IPS-18a (cell line): ENCODE data around the gene GLG1.
"Not testable (repeated sequence)": the region's sequence is repeated elsewhere in the genome, so short reads cannot be mapped to it uniquely, and the experiment has no call there.

Source experiments
- H3K27ac ChIP-seq: one replicate; pipeline ENCODE4 v1.5.1; 2013; ENCODE audit warnings: low read length
- H3K27me3 ChIP-seq: one replicate; pipeline ENCODE4 v1.6.1; 2013; ENCODE audit warnings: mild to moderate bottlenecking, low read length; ENCODE audit not compliant: control insufficient read depth, insufficient read depth
- H3K36me3 ChIP-seq: one replicate; pipeline ENCODE4 v1.6.1; 2013; ENCODE audit warnings: low read depth, low read length; ENCODE audit not compliant: control insufficient read depth
- H3K4me1 ChIP-seq: one replicate; pipeline ENCODE4 v1.6.1; 2013; ENCODE audit warnings: low read depth, low read length; ENCODE audit not compliant: control insufficient read depth
- H3K4me3 ChIP-seq: one replicate; pipeline ENCODE4 v1.5.1; 2013; ENCODE audit warnings: low read length
- H3K9ac ChIP-seq: one replicate; pipeline ENCODE4 v1.6.1; 2013; ENCODE audit warnings: mild to moderate bottlenecking, low read length, moderate library complexity
- H3K9me3 ChIP-seq: one replicate; pipeline ENCODE4 v1.6.1; 2013; ENCODE audit warnings: low read depth, low read length; ENCODE audit not compliant: control insufficient read depth

Gene GLG1

DNA sequence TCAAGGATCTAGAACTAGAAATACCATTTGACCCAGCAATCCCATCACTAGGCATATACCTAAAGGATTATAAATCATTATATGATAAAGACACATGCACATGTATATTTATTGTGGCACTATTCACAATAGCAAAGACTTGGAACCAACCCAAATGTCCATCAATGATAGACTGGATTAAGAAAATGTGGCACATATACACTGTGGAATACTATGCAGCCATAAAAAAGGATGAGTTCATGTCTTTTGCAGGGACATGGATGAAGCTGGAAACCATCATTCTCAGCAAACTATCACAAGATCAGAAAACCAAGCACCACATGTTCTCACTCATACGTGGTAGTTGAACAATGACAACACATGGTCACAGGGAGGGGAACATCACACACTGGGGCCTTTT, 88.0 kb downstream of the GLG1 start:
- H3K9me3 ChIP-seq, H3K9ac ChIP-seq, H3K27me3 ChIP-seq, H3K4me3 ChIP-seq, H3K36me3 ChIP-seq, H3K4me1 ChIP-seq, H3K27ac ChIP-seq: not testable (repeated sequence)

DNA sequence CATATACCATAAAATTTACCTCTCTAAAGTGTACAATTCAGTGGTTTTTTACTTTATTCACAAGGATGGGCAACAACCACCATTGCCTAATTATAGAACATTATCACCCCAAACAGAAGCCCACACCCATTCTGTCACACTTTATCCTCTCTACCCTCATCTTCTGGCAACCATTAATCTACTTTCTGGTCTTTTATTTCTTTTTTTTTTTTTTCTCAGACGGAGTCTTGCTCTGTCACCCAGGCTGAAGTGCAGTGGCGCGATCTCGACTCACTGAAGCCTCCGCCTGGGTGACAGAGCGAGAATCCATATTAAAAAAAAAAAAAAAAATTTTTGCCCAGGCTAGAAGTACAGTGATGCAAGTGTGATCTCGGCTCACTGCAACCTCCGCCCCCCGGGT, 95.0 kb downstream of the GLG1 start:
- no peaks in the 10 kb centered on the region for H3K9me3 ChIP-seq
- no peaks in the 10 kb centered on the region for H3K4me1 ChIP-seq
- H3K36me3 ChIP-seq = peaks cover 8% of the 10 kb centered on the region
- no peaks in the 10 kb centered on the region for H3K27me3 ChIP-seq
- no peak overlapping the region for H3K4me3 ChIP-seq
- H3K27ac ChIP-seq = no peak overlapping the region
- no peak overlapping the region for H3K9ac ChIP-seq

DNA sequence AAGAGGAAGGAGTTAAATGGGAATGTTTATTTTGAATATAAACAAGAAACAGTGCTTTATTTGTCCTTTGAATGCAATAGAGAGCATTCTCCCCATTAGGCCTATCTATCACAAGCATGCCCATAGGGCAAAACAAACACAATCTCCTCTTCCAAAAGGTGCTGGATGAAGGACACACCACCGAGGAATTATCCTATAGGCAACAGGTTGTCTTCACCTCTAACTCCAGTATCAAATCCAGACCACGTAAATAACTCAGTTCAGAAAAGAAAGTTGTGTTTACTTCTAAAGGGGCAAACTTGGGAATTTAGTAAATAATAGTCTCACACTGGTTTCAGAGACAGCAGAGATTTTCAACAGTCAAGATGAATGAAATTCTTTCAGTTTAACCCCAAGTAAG, 101.9 kb downstream of the GLG1 start:
- no peaks in the 10 kb centered on the region for H3K27me3 ChIP-seq
- H3K9ac ChIP-seq = no peak overlapping the region
- no peaks in the 10 kb centered on the region for H3K9me3 ChIP-seq
- no peak overlapping the region for H3K27ac ChIP-seq
- H3K36me3 ChIP-seq = peaks cover 32% of the 10 kb centered on the region
- no peak overlapping the region for H3K4me3 ChIP-seq
- H3K4me1 ChIP-seq = no peaks in the 10 kb centered on the region

DNA sequence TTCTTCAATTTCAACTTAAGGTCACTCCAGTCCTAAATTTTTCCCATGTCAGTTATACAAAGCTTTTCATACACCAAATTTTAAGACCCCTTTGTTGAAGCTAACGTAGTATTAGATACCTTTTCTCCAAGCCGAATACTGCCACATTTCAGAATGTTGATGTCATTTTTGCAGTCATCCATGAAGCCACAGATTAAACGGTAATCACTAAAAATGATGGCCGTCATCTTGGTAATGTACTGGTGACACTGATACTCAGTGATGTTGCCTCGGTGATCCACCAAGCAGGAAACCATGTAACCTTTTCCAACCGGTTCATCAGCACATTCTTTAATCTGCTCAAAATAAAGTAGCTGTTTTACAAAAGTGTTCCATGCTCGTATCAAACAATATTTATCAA, 103.5 kb downstream of the GLG1 start:
- Histone ChIP-seq H3K4me1 (no peaks in the 10 kb centered on the region), H3K27ac (no peak overlapping the region), H3K27me3 (no peaks in the 10 kb centered on the region), H3K36me3 (peaks cover 30% of the 10 kb centered on the region), H3K9me3 (no peaks in the 10 kb centered on the region), H3K9ac (no peak overlapping the region), H3K4me3 (no peak overlapping the region)

DNA sequence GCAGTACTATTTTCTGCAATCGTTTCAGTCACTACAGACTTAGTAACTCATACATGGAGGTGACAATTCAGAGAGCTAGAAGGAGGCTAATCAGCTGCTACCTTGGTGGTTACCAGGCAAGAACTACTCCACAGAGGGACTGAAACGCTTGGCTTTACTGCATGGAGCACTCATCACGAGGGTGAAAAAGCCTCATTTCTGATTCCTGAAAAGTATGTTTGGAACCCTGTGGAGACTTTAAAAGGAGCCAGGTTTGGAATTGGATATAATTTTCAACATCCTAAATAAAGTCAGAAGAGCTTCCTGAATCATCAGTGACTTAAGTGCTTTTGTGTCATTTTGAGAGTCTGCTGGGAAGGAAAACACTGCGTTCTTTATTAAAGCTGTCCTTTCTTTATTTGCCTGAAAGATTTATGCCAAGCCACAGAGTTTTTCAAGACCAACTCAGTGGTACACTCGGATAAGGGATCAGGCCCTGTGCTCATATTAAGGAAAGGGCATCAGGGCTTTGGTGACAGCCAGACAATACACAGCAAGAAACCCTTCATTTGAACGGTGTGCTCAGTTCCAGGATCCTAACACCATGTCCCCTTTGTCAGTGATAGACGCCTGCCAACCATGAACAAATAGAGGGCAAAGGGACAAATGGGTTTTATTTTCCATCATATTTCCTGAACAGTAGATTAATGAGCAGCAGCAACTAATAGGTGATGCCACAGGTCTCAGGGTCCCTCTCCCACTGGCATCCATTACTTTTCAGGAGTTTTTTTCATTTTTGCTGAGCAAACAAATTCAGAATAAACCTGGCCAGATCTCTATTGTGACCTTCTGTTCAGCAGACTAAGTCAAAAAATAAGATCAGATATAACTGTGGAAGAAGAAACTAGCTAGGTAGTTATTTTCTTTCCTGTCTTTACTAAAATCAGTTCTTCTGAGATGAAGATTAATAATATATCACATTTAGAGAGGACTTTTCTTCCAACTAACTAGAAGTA, 105.1 kb downstream of the GLG1 start:
- Histone ChIP-seq H3K4me3 (no peak overlapping the region), H3K27me3 (no peaks in the 10 kb centered on the region), H3K9ac (no peak overlapping the region), H3K36me3 (peaks cover 23% of the 10 kb centered on the region), H3K9me3 (no peaks in the 10 kb centered on the region), H3K4me1 (no peaks in the 10 kb centered on the region), H3K27ac (no peak overlapping the region)

DNA sequence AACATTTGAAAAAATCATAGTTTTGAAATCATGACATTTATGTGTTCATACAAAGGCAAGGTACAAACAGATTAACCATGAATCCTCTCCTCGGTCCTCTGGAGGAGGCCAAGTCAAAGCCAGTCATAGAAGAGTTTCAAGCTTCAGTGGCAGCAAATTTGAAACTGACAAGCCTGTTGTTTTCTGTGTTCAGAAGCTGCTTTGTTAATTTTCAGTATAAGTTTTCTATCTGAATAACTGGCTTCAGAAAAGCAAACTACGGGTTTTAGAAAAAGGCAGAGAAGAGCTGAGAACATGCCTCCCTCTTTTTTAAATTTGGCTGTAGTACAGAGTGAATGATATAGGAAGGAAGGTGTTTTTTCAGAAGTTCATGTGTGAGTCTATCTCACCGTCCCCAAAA, 106.0 kb downstream of the GLG1 start:
- Histone ChIP-seq H3K9ac (no peak overlapping the region), H3K27me3 (no peaks in the 10 kb centered on the region), H3K9me3 (no peaks in the 10 kb centered on the region), H3K27ac (no peak overlapping the region), H3K4me1 (no peaks in the 10 kb centered on the region), H3K36me3 (peaks cover 25% of the 10 kb centered on the region), H3K4me3 (no peak overlapping the region)

DNA sequence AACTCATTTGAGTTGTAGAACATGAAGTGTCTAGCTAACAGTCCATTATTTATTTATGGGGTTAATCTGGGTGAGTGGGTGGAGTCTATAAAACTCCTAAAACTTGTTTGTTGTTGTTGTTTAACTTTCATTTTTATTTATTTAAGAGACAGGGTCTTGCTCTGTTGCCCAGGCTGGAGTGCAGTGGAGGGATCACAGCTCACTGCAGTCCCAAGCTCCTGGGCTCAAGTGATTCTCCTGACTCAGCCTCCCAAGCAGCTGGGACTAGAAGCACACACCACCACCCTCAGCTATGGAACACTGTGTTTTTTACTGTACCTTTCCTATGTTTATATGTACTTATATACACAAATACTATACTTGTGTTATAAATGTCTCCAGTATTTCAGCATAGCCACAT, 107.8 kb downstream of the GLG1 start:
- Histone ChIP-seq H3K36me3 (peaks cover 36% of the 10 kb centered on the region), H3K27me3 (no peaks in the 10 kb centered on the region)

DNA sequence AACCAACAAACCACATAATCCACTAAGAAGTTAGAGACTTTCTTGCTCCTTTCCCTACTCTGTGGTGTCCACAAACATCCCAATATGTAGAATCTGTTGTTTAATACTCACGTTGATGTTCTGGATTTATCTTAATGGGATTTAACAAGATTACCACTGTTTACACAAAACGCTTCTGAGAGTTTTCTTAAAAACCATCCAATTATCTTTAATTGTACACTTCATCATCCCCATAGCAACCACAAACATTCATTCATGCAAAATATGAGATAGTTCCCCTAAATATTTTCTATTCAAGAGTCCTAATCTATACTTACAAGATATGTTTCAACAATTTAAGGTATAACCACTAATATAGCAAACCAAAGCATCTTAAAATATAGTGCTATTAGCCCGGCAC, 109.2 kb downstream of the GLG1 start:
- peaks cover 30% of the 10 kb centered on the region for H3K36me3 ChIP-seq
- no peaks in the 10 kb centered on the region for H3K27me3 ChIP-seq
- H3K9me3 ChIP-seq = no peaks in the 10 kb centered on the region
- no peaks in the 10 kb centered on the region for H3K4me1 ChIP-seq
- no peak overlapping the region for H3K27ac ChIP-seq
- no peak overlapping the region for H3K4me3 ChIP-seq
- H3K9ac ChIP-seq = no peak overlapping the region

More for the DNA sequence above, 107.8 kb downstream of the GLG1 start:
- no peak overlapping the region for H3K9ac ChIP-seq
- H3K27ac ChIP-seq = no peak overlapping the region
- no peaks in the 10 kb centered on the region for H3K9me3 ChIP-seq
- H3K4me3 ChIP-seq = no peak overlapping the region
- no peaks in the 10 kb centered on the region for H3K4me1 ChIP-seq

DNA sequence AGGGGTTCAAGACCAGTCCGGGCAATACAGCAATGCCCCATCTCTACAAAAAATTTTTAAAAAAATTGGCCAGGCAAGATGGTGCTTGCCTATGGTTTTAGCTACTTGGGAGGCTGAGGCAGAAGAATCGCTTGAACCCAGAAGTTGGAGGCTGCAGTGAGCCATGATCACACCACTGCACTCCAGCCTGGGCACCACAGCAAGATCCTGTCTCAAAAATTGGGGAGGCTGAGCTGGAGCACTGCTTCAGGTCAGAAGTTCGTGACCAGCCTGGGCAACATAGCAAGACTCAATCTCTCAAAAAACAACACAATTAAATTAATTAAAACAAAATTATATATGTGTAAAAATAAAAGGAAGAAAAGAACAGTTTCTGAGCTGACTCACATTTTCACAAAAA, 110.9 kb downstream of the GLG1 start:
- no peaks in the 10 kb centered on the region for H3K4me1 ChIP-seq
- peaks cover 28% of the 10 kb centered on the region for H3K36me3 ChIP-seq

DNA sequence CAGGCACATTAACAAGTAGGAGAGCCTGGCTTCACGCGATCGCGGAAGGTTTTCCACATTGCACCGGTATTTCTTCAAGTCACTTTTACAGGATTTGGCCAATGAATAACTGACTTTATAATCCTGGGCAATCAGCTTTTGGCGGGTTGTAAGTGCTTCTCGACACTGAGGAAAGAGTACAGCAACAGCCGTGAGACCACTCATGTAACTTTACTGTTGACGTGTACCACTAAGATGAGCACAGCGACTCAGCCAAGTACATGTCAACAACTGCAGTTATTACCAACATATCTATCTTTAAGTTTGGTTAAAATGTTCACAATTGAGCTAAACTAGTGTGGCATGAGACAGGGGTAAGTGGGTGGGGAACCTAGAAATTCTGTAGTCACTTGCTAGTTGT, 113.9 kb downstream of the GLG1 start:
- Histone ChIP-seq H3K9ac (no peak overlapping the region), H3K4me1 (no peaks in the 10 kb centered on the region), H3K27me3 (no peaks in the 10 kb centered on the region), H3K36me3 (peaks cover 44% of the 10 kb centered on the region), H3K9me3 (no peaks in the 10 kb centered on the region), H3K27ac (no peak overlapping the region), H3K4me3 (no peak overlapping the region)

More for the DNA sequence above, 110.9 kb downstream of the GLG1 start:
- Histone ChIP-seq H3K27ac (no peak overlapping the region), H3K4me3 (no peak overlapping the region), H3K27me3 (no peaks in the 10 kb centered on the region), H3K9me3 (no peaks in the 10 kb centered on the region), H3K9ac (no peak overlapping the region)

DNA sequence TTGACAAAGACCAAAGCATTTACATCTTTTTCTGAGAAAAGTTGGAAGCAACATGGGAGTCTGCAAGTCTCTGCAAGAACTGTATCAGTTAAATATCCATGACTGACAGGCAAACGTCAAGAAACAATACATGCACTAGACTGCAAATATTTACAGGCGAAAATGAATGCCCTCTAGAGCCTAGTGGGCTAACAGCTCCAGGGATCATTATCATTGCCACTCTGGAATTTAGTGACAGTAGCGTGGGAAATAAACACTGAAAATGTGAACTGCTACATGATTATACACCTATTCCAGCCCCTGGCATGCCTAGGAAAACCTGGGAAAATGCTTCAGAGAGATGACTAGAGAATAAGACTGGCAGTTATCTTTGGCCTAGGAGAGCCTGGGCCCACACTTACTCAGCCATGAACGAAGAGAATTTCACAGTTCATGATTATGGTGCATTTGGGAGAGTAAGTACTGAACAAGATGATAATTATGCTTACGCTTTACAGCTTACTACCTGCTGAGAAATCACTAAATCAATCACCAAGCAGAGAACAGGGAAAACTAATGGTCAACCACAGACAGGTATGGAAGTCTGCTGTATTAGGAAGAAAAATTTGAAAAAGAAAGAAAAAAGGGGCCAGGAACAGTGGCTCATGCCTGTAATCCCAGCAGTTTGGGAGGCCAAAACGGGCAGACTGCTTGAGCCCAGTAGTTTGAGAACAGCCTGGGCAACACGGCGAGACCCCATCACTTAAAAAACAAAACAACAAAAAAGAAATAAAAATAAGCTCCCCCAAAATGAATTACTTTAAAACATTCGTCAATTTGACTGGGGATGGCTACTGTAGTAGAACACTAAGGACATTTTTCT, 119.0 kb downstream of the GLG1 start:
- Histone ChIP-seq H3K9me3 (no peaks in the 10 kb centered on the region), H3K4me1 (no peaks in the 10 kb centered on the region), H3K4me3 (no peak overlapping the region), H3K9ac (no peak overlapping the region), H3K36me3 (peaks cover 42% of the 10 kb centered on the region), H3K27ac (no peak overlapping the region), H3K27me3 (no peaks in the 10 kb centered on the region)
